Measurements from ENCODE around the gene SMYD3.

Gene SMYD3

GRCh38 chr1:246283771-246284410, 223.2 kb downstream of the SMYD3 start:
- Histone ChIP-seq H3K4me3 (ENCODE audit: low read depth in 1 of 2, low read length in 2 of 2) (no peak overlapping the region), H3K36me3 (ENCODE audit: control insufficient read depth in 1 of 2, insufficient read depth in 2 of 2, low read length in 2 of 2) (no peaks in the 10 kb centered on the region), H3K27ac (ENCODE audit: low read length) (no peak overlapping the region), H3K9me3 (ENCODE audit: control insufficient read depth in 1 of 2, low read length in 2 of 2) (no peaks in the 10 kb centered on the region), H3K27me3 (ENCODE audit: low read depth, low read length) (no peaks in the 10 kb centered on the region), H3K4me1 (ENCODE audit: control insufficient read depth in 1 of 2, insufficient read depth in 2 of 2, low read length in 2 of 2) (no peaks in the 10 kb centered on the region)

- Histone ChIP-seq H3K27me3 (ENCODE audit: low read depth, low read length) (no peaks in the 10 kb centered on the region), H3K9me3 (ENCODE audit: control insufficient read depth in 1 of 2, low read length in 2 of 2) (no peaks in the 10 kb centered on the region), H3K4me3 (ENCODE audit: low read depth in 1 of 2, low read length in 2 of 2) (no peak overlapping the region), H3K4me1 (ENCODE audit: control insufficient read depth in 1 of 2, insufficient read depth in 2 of 2, low read length in 2 of 2) (no peaks in the 10 kb centered on the region), H3K27ac (ENCODE audit: low read length) (no peak overlapping the region), H3K36me3 (ENCODE audit: control insufficient read depth in 1 of 2, insufficient read depth in 2 of 2, low read length in 2 of 2) (no peaks in the 10 kb centered on the region)
These were observed 225.4 kb downstream of the SMYD3 start for GRCh38 chr1:246281639-246282038.

- H3K27ac ChIP-seq (ENCODE audit: low read length), result no peak overlapping the region
- H3K4me1 ChIP-seq (ENCODE audit: control insufficient read depth in 1 of 2, insufficient read depth in 2 of 2, low read length in 2 of 2), result no peaks in the 10 kb centered on the region
- no peaks in the 10 kb centered on the region for H3K27me3 ChIP-seq (ENCODE audit: low read depth, low read length)
- H3K9me3 ChIP-seq (ENCODE audit: control insufficient read depth in 1 of 2, low read length in 2 of 2), result no peaks in the 10 kb centered on the region
- H3K4me3 ChIP-seq (ENCODE audit: low read depth in 1 of 2, low read length in 2 of 2), result no peak overlapping the region
- H3K36me3 ChIP-seq (ENCODE audit: control insufficient read depth in 1 of 2, insufficient read depth in 2 of 2, low read length in 2 of 2), result no peaks in the 10 kb centered on the region
These were observed 225.9 kb downstream of the SMYD3 start for GRCh38 chr1:246281195-246281594.

GRCh38 chr1:246280551-246280950, 226.5 kb downstream of the SMYD3 start:
- no peaks in the 10 kb centered on the region for H3K27me3 ChIP-seq (ENCODE audit: low read depth, low read length)
- no peaks in the 10 kb centered on the region for H3K4me1 ChIP-seq (ENCODE audit: control insufficient read depth in 1 of 2, insufficient read depth in 2 of 2, low read length in 2 of 2)
- no peaks in the 10 kb centered on the region for H3K9me3 ChIP-seq (ENCODE audit: control insufficient read depth in 1 of 2, low read length in 2 of 2)
- no peak overlapping the region for H3K27ac ChIP-seq (ENCODE audit: low read length)
- H3K36me3 ChIP-seq (ENCODE audit: control insufficient read depth in 1 of 2, insufficient read depth in 2 of 2, low read length in 2 of 2), result no peaks in the 10 kb centered on the region
- H3K4me3 ChIP-seq (ENCODE audit: low read depth in 1 of 2, low read length in 2 of 2), result no peak overlapping the region

GRCh38 chr1:246279402-246279801, 227.7 kb downstream of the SMYD3 start:
- no peaks in the 10 kb centered on the region for H3K9me3 ChIP-seq (ENCODE audit: control insufficient read depth in 1 of 2, low read length in 2 of 2)
- H3K27ac ChIP-seq (ENCODE audit: low read length), result no peak overlapping the region
- H3K36me3 ChIP-seq (ENCODE audit: control insufficient read depth in 1 of 2, insufficient read depth in 2 of 2, low read length in 2 of 2), result no peaks in the 10 kb centered on the region
- no peak overlapping the region for H3K4me3 ChIP-seq (ENCODE audit: low read depth in 1 of 2, low read length in 2 of 2)
- no peaks in the 10 kb centered on the region for H3K4me1 ChIP-seq (ENCODE audit: control insufficient read depth in 1 of 2, insufficient read depth in 2 of 2, low read length in 2 of 2)
- no peaks in the 10 kb centered on the region for H3K27me3 ChIP-seq (ENCODE audit: low read depth, low read length)

GRCh38 chr1:246278371-246278770, 228.7 kb downstream of the SMYD3 start:
- Histone ChIP-seq H3K4me1 (ENCODE audit: control insufficient read depth in 1 of 2, insufficient read depth in 2 of 2, low read length in 2 of 2) (no peaks in the 10 kb centered on the region), H3K4me3 (ENCODE audit: low read depth in 1 of 2, low read length in 2 of 2) (no peak overlapping the region), H3K9me3 (ENCODE audit: control insufficient read depth in 1 of 2, low read length in 2 of 2) (no peaks in the 10 kb centered on the region), H3K27me3 (ENCODE audit: low read depth, low read length) (no peaks in the 10 kb centered on the region), H3K36me3 (ENCODE audit: control insufficient read depth in 1 of 2, insufficient read depth in 2 of 2, low read length in 2 of 2) (no peaks in the 10 kb centered on the region), H3K27ac (ENCODE audit: low read length) (no peak overlapping the region)

GRCh38 chr1:246275036-246275435, 232.0 kb downstream of the SMYD3 start:
- Histone ChIP-seq H3K4me3 (ENCODE audit: low read depth in 1 of 2, low read length in 2 of 2) (no peak overlapping the region), H3K9me3 (ENCODE audit: control insufficient read depth in 1 of 2, low read length in 2 of 2) (no peaks in the 10 kb centered on the region)

GRCh38 chr1:246274186-246274585, 232.9 kb downstream of the SMYD3 start:
- Histone ChIP-seq H3K9me3 (ENCODE audit: control insufficient read depth in 1 of 2, low read length in 2 of 2) (no peaks in the 10 kb centered on the region), H3K4me1 (ENCODE audit: control insufficient read depth in 1 of 2, insufficient read depth in 2 of 2, low read length in 2 of 2) (no peaks in the 10 kb centered on the region), H3K36me3 (ENCODE audit: control insufficient read depth in 1 of 2, insufficient read depth in 2 of 2, low read length in 2 of 2) (no peaks in the 10 kb centered on the region), H3K4me3 (ENCODE audit: low read depth in 1 of 2, low read length in 2 of 2) (no peak overlapping the region), H3K27ac (ENCODE audit: low read length) (no peak overlapping the region), H3K27me3 (ENCODE audit: low read depth, low read length) (no peaks in the 10 kb centered on the region)

More at GRCh38 chr1:246275036-246275435, 232.0 kb downstream of the SMYD3 start:
- H3K27ac ChIP-seq (ENCODE audit: low read length), result no peak overlapping the region
- no peaks in the 10 kb centered on the region for H3K27me3 ChIP-seq (ENCODE audit: low read depth, low read length)
- H3K36me3 ChIP-seq (ENCODE audit: control insufficient read depth in 1 of 2, insufficient read depth in 2 of 2, low read length in 2 of 2), result no peaks in the 10 kb centered on the region
- H3K4me1 ChIP-seq (ENCODE audit: control insufficient read depth in 1 of 2, insufficient read depth in 2 of 2, low read length in 2 of 2), result no peaks in the 10 kb centered on the region

GRCh38 chr1:246271516-246271915, 235.6 kb downstream of the SMYD3 start:
- Histone ChIP-seq H3K27ac (ENCODE audit: low read length) (no peak overlapping the region), H3K4me3 (ENCODE audit: low read depth in 1 of 2, low read length in 2 of 2) (no peak overlapping the region), H3K27me3 (ENCODE audit: low read depth, low read length) (no peaks in the 10 kb centered on the region), H3K4me1 (ENCODE audit: control insufficient read depth in 1 of 2, insufficient read depth in 2 of 2, low read length in 2 of 2) (no peaks in the 10 kb centered on the region), H3K36me3 (ENCODE audit: control insufficient read depth in 1 of 2, insufficient read depth in 2 of 2, low read length in 2 of 2) (no peaks in the 10 kb centered on the region), H3K9me3 (ENCODE audit: control insufficient read depth in 1 of 2, low read length in 2 of 2) (no peaks in the 10 kb centered on the region)

- Histone ChIP-seq H3K4me1 (ENCODE audit: control insufficient read depth in 1 of 2, insufficient read depth in 2 of 2, low read length in 2 of 2) (no peaks in the 10 kb centered on the region), H3K36me3 (ENCODE audit: control insufficient read depth in 1 of 2, insufficient read depth in 2 of 2, low read length in 2 of 2) (no peaks in the 10 kb centered on the region)
These were observed 236.8 kb downstream of the SMYD3 start for GRCh38 chr1:246270236-246270635.

GRCh38 chr1:246269466-246269865, 237.6 kb downstream of the SMYD3 start:
- Histone ChIP-seq H3K4me1 (ENCODE audit: control insufficient read depth in 1 of 2, insufficient read depth in 2 of 2, low read length in 2 of 2) (no peaks in the 10 kb centered on the region), H3K4me3 (ENCODE audit: low read depth in 1 of 2, low read length in 2 of 2) (no peak overlapping the region), H3K27ac (ENCODE audit: low read length) (no peak overlapping the region), H3K36me3 (ENCODE audit: control insufficient read depth in 1 of 2, insufficient read depth in 2 of 2, low read length in 2 of 2) (no peaks in the 10 kb centered on the region), H3K27me3 (ENCODE audit: low read depth, low read length) (no peaks in the 10 kb centered on the region), H3K9me3 (ENCODE audit: control insufficient read depth in 1 of 2, low read length in 2 of 2) (no peaks in the 10 kb centered on the region)

More at GRCh38 chr1:246270236-246270635, 236.8 kb downstream of the SMYD3 start:
- no peaks in the 10 kb centered on the region for H3K27me3 ChIP-seq (ENCODE audit: low read depth, low read length)
- no peak overlapping the region for H3K27ac ChIP-seq (ENCODE audit: low read length)
- no peak overlapping the region for H3K4me3 ChIP-seq (ENCODE audit: low read depth in 1 of 2, low read length in 2 of 2)
- no peaks in the 10 kb centered on the region for H3K9me3 ChIP-seq (ENCODE audit: control insufficient read depth in 1 of 2, low read length in 2 of 2)

GRCh38 chr1:246267896-246268295, 239.2 kb downstream of the SMYD3 start:
- H3K4me3 ChIP-seq (ENCODE audit: low read depth in 1 of 2, low read length in 2 of 2), result no peak overlapping the region
- H3K36me3 ChIP-seq (ENCODE audit: control insufficient read depth in 1 of 2, insufficient read depth in 2 of 2, low read length in 2 of 2), result no peaks in the 10 kb centered on the region
- H3K27ac ChIP-seq (ENCODE audit: low read length), result no peak overlapping the region
- no peaks in the 10 kb centered on the region for H3K9me3 ChIP-seq (ENCODE audit: control insufficient read depth in 1 of 2, low read length in 2 of 2)
- H3K27me3 ChIP-seq (ENCODE audit: low read depth, low read length), result no peaks in the 10 kb centered on the region
- H3K4me1 ChIP-seq (ENCODE audit: control insufficient read depth in 1 of 2, insufficient read depth in 2 of 2, low read length in 2 of 2), result no peaks in the 10 kb centered on the region

Measured in muscle layer of duodenum (tissue), 2 donors.